ENCODE data around the gene CAMK1D.

- no peak for TF ChIP-seq CREB1 (IDR thresholded peaks at IDR 0.05; ENCODE audit: low read depth)
- no peak for TF ChIP-seq HDAC6 (IDR thresholded peaks at IDR 0.05; ENCODE audit: unreplicated experiment)
- no peak for TF ChIP-seq USF2 (IDR thresholded peaks at IDR 0.05; ENCODE audit: borderline replicate concordance, low read depth, low read length)
- TF ChIP-seq BRCA1 (IDR thresholded peaks at IDR 0.05; ENCODE audit: low read depth, low read length): no peak
- no peak for TF ChIP-seq CBX5 (IDR thresholded peaks at IDR 0.05; ENCODE audit: low read depth)
- TF ChIP-seq REST (IDR thresholded peaks at IDR 0.05; ENCODE audit: low read depth, low read length): no peak
- no peak for TF ChIP-seq CTCF (IDR thresholded peaks at IDR 0.05 in 2 of 3, conservative IDR thresholded peaks at IDR 0.05 in 1 of 3; ENCODE audit: control insufficient read depth in 2 of 3, extremely low read depth in 1 of 3, insufficient read depth in 1 of 3, low read depth in 3 of 3, low read length in 3 of 3)
- no peak for TF ChIP-seq POLR2A (IDR thresholded peaks at IDR 0.05; ENCODE audit: low read depth, low read length)
- TF ChIP-seq TCF12 (IDR thresholded peaks at IDR 0.05; ENCODE audit: low read depth, low read length): no peak
- no peak for TF ChIP-seq MAX (IDR thresholded peaks at IDR 0.05; ENCODE audit: low read depth, low read length)
- TF ChIP-seq RFX5 (IDR thresholded peaks at IDR 0.05; ENCODE audit: low read depth, low read length): no peak
- TF ChIP-seq HDGF (IDR thresholded peaks at IDR 0.05): no peak
- no peak for TF ChIP-seq ZNF274 (IDR thresholded peaks at IDR 0.05; ENCODE audit: insufficient read depth, insufficient read length)
Measured at GRCh38 chr10:12681252-12681651, 331.9 kb downstream of the CAMK1D start.

Data from GM12878 (cell line).